ENCODE data around the gene FNDC4. TPM values are rescaled to one million over a fixed set of nuclear protein-coding genes. Genes with fewer than 3 reads are reported as not detected.
"Not testable (repeated sequence)": the region's sequence is repeated elsewhere in the genome, so short reads cannot be mapped to it uniquely, and the experiment has no call there.

The FNDC4 gene
- total RNA-seq = 39.4 and 53.4 TPM in 2 replicates
- polyA plus RNA-seq = 43.4 and 51.2 TPM in 2 replicates

- Histone ChIP-seq H3K27me3 (peaks cover 21% of the 10 kb centered on the region), H3K4me1 (ENCODE audit: low read depth) (no peaks in the 10 kb centered on the region), H3K9me3 (ENCODE audit: low read depth) (no peaks in the 10 kb centered on the region), H3K4me3 (peak within 1 kb of the TSS; percentile 56), H3K27ac (no peak within 1 kb of the TSS), H3K36me3 (no peaks in the 10 kb centered on the region)
- peak; percentile 17 to 68 for DNase-seq (ENCODE audit: low read depth in 1 of 2, low spot score in 1 of 2)
- no peak for TF ChIP-seq CTCF (IDR thresholded peaks at IDR 0.05; ENCODE audit: low read depth, low read length)
Observed at GRCh38 chr2:27494944-27495554, at the start of gene FNDC4. Gene FNDC4, minus strand, starts transcription at chr2:27495200. Its CDS starts 521 bp downstream, at chr2:27494679.

GRCh38 chr2:27544143-27544821 is 49.3 kb upstream of the FNDC4 start:
- Histone ChIP-seq H3K4me3 (no peak overlapping the region), H3K36me3 (no peaks in the 10 kb centered on the region)

GRCh38 chr2:27539649-27540048 is 44.6 kb upstream of the FNDC4 start:
- H3K27me3 ChIP-seq; DNase-seq (ENCODE audit: low read depth in 1 of 2, low spot score in 1 of 2); H3K36me3 ChIP-seq: not testable (repeated sequence)

More at GRCh38 chr2:27544143-27544821, 49.3 kb upstream of the FNDC4 start:
- no peak overlapping the region for H3K27ac ChIP-seq
- no peak for DNase-seq (ENCODE audit: low read depth in 1 of 2, low spot score in 1 of 2)
- TF ChIP-seq CTCF (IDR thresholded peaks at IDR 0.05; ENCODE audit: low read depth, low read length) = no peak
- H3K9me3 ChIP-seq (ENCODE audit: low read depth) = no peaks in the 10 kb centered on the region
- no peaks in the 10 kb centered on the region for H3K27me3 ChIP-seq
- no peaks in the 10 kb centered on the region for H3K4me1 ChIP-seq (ENCODE audit: low read depth)

GRCh38 chr2:27538839-27539450 is 43.9 kb upstream of the FNDC4 start:
- not testable (repeated sequence) for H3K27ac ChIP-seq; H3K27me3 ChIP-seq; H3K36me3 ChIP-seq; H3K4me1 ChIP-seq (ENCODE audit: low read depth); H3K4me3 ChIP-seq; H3K9me3 ChIP-seq (ENCODE audit: low read depth); DNase-seq (ENCODE audit: low read depth in 1 of 2, low spot score in 1 of 2)

More at GRCh38 chr2:27539649-27540048, 44.6 kb upstream of the FNDC4 start:
- H3K9me3 ChIP-seq (ENCODE audit: low read depth); H3K4me3 ChIP-seq; H3K4me1 ChIP-seq (ENCODE audit: low read depth); H3K27ac ChIP-seq: not testable (repeated sequence)

- no peak for TF ChIP-seq CTCF (IDR thresholded peaks at IDR 0.05; ENCODE audit: low read depth, low read length)
- H3K4me3 ChIP-seq = no peak overlapping the region
Observed at GRCh38 chr2:27537287-27537686, 42.3 kb upstream of the FNDC4 start.

GRCh38 chr2:27531983-27532382 is 37.0 kb upstream of the FNDC4 start:
- no peaks in the 10 kb centered on the region for H3K4me1 ChIP-seq (ENCODE audit: low read depth)
- TF ChIP-seq CTCF (IDR thresholded peaks at IDR 0.05; ENCODE audit: low read depth, low read length) = no peak
- H3K27me3 ChIP-seq = no peaks in the 10 kb centered on the region
- DNase-seq (ENCODE audit: low read depth in 1 of 2, low spot score in 1 of 2) = no peak
- H3K27ac ChIP-seq = no peak overlapping the region
- H3K9me3 ChIP-seq (ENCODE audit: low read depth) = no peaks in the 10 kb centered on the region
- no peak overlapping the region for H3K4me3 ChIP-seq
- H3K36me3 ChIP-seq = no peaks in the 10 kb centered on the region

More at GRCh38 chr2:27537287-27537686, 42.3 kb upstream of the FNDC4 start:
- H3K36me3 ChIP-seq = no peaks in the 10 kb centered on the region
- DNase-seq (ENCODE audit: low read depth in 1 of 2, low spot score in 1 of 2) = no peak
- H3K4me1 ChIP-seq (ENCODE audit: low read depth) = no peaks in the 10 kb centered on the region
- no peaks in the 10 kb centered on the region for H3K9me3 ChIP-seq (ENCODE audit: low read depth)
- no peaks in the 10 kb centered on the region for H3K27me3 ChIP-seq
- H3K27ac ChIP-seq = no peak overlapping the region

Data from cardiac muscle cell (in vitro differentiated cells and primary cell).